H1 (cell line): ENCODE data around the gene PHC1. TPM values are rescaled to one million over a fixed set of nuclear protein-coding genes. Genes with fewer than 3 reads are reported as not detected.

Source experiments
- NRF1 ChIP-seq: IDR thresholded peaks from 2 replicates; pipeline ENCODE4 v1.6.1; 2011; ENCODE audit warnings: mild to moderate bottlenecking, low read depth, low read length, improper control_type of control experiment
- SP2 ChIP-seq: IDR thresholded peaks from 2 replicates; pipeline ENCODE4 v1.6.1; 2012; ENCODE audit warnings: mild to moderate bottlenecking, low read length, inconsistent platforms
- polyA plus RNA-seq, 7 experiments: library from polyadenylated mRNA; depleted of rRNA in 3 of 7; stranded (reverse) in 5 of 7; unstranded in 2 of 7; fragments of >200 nt in 5 of 7; fragments of 200-250 nt in 2 of 7; gene quantifications; 1 replicate in 5 of 7; 2 replicates in 1 of 7; 4 replicates in 1 of 7; pipeline versions ENCODE4 v1.2.1 to v1.2.3, GENCODE V29; 2011 to 2013; ENCODE audit warnings: missing spikeins in 2 of 7, mixed read lengths in 2 of 7
- total RNA-seq: library from RNA; stranded (reverse); fragmentation: NEBNext Ultra II Directional; extraction: Animal tissue kit (Norgen Biotek cat#: 25700); gene quantifications from 2 replicates; pipeline ENCODE4 v1.2.1, GENCODE V29; 2021
- TF ChIP-seq, protein P1 (sequence below), 3 experiments: IDR thresholded peaks; 1 replicate in 2 of 3; 2 replicates in 1 of 3; pipeline versions ENCODE4 v1.5.1 to v1.6.1; 2011; ENCODE audit warnings: low read length in 3 of 3, mild to moderate bottlenecking in 3 of 3, inconsistent platforms in 2 of 3, low read depth in 1 of 3, moderate library complexity in 1 of 3; ENCODE audit not compliant: insufficient read depth in 1 of 3; ENCODE audit errors: control extremely low read depth in 1 of 3

Gene PHC1
- total and polyA plus RNA-seq, 2 of the 8 experiments (the other 6 are each of a cell fraction or from before 2014, with no cell fraction given), result 934 to 1,655 TPM

GRCh38 chr12:8890313-8891085, 23.8 kb upstream of the PHC1 start (continued):
- TF ChIP-seq, protein P1, sequence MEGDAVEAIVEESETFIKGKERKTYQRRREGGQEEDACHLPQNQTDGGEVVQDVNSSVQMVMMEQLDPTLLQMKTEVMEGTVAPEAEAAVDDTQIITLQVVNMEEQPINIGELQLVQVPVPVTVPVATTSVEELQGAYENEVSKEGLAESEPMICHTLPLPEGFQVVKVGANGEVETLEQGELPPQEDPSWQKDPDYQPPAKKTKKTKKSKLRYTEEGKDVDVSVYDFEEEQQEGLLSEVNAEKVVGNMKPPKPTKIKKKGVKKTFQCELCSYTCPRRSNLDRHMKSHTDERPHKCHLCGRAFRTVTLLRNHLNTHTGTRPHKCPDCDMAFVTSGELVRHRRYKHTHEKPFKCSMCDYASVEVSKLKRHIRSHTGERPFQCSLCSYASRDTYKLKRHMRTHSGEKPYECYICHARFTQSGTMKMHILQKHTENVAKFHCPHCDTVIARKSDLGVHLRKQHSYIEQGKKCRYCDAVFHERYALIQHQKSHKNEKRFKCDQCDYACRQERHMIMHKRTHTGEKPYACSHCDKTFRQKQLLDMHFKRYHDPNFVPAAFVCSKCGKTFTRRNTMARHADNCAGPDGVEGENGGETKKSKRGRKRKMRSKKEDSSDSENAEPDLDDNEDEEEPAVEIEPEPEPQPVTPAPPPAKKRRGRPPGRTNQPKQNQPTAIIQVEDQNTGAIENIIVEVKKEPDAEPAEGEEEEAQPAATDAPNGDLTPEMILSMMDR (IDR thresholded peaks at IDR 0.05; ENCODE audit: control extremely low read depth in 1 of 3, insufficient read depth in 1 of 3, low read depth in 1 of 3, low read length in 3 of 3), result peak; percentile 62 to 65 (median 63)
- TF ChIP-seq SP2 (no peak), NRF1 (no peak)
